Measurements from ENCODE around the gene PLPP3. TPM values are rescaled to one million over a fixed set of nuclear protein-coding genes. Genes with fewer than 3 reads are reported as not detected.

PLPP3 gene
- total and polyA plus RNA-seq, 2 of the 8 experiments (the other 6 are each of a cell fraction or from before 2014, with no cell fraction given): 33.2 to 42.0 TPM

DNA sequence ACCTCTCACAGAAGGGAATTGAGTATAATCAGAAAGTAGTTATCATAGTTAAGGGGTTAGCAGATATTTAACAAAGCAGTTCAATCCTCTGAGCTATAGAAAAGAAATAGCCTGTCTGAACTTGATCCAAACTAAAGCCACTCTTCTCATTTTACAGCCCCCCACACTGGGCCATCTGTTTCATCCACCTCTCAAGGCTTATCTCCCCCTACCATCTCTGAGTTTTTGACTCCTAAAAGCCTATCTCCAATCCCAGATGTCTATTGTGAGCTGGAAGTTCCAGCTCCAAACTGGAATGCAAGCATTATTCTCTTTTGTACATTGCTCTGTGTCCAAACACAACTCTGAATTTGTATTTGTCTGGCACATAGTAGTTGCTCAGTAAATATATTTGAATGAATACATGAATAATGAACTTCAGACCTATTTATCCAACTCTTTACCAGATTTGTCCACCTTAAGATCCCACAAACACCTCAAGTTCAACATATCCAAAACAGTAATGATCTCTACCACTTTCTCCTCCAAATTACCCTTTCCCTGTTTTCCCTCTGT lies 98.1 kb downstream of the PLPP3 start:
- Histone ChIP-seq H2BK120ac (replicated peaks; ENCODE audit: low read depth, low read length) (no peak overlapping the region), H2AFZ (ENCODE audit: low read length) (no peak overlapping the region), H3K79me1 (ENCODE audit: low read depth, low read length) (no peaks in the 10 kb centered on the region), H3K9me3 (ENCODE audit: insufficient read depth in 2 of 2, low read depth in 1 of 2, low read length in 1 of 2) (no peaks in the 10 kb centered on the region), H3K79me2 (ENCODE audit: control insufficient read depth in 1 of 2, insufficient read depth in 2 of 2, low read length in 2 of 2) (no peaks in the 10 kb centered on the region), H4K8ac (ENCODE audit: extremely low read depth, insufficient read depth, low read length) (no peak overlapping the region), H3K4me2 (ENCODE audit: insufficient read depth in 1 of 2, low read depth in 2 of 2, low read length in 2 of 2) (no peak overlapping the region), H4K20me1 (replicated peaks in 1 of 2; ENCODE audit: control insufficient read depth in 1 of 2, insufficient read depth in 2 of 2, low read length in 2 of 2) (no peaks in the 10 kb centered on the region), H3K9ac (replicated peaks in 1 of 4; ENCODE audit: extremely low read depth in 1 of 4, low read depth in 3 of 4, low read length in 3 of 4) (no peak overlapping the region), H2BK15ac (ENCODE audit: low read length) (no peak overlapping the region), H2BK12ac (ENCODE audit: low read depth, low read length) (no peak overlapping the region), H3K36me3 (ENCODE audit: control insufficient read depth in 2 of 4, insufficient read depth in 4 of 4, low read length in 3 of 4) (no peaks in the 10 kb centered on the region), H3K23ac (ENCODE audit: insufficient read length) (no peak overlapping the region), H4K5ac (ENCODE audit: insufficient read length, low read depth, low read length) (no peak overlapping the region), H3K56ac (replicated peaks; ENCODE audit: insufficient read length, low read depth, low read length) (no peak overlapping the region), H2AK5ac (ENCODE audit: low read depth, low read length) (no peak overlapping the region), H3K23me2 (ENCODE audit: low read depth, low read length) (peaks cover 3% of the 10 kb centered on the region; the same call in 1 of the 2 replicates), H4K91ac (replicated peaks; ENCODE audit: insufficient read length, low read length) (no peak overlapping the region), H3K4me3 (ENCODE audit: extremely low read depth in 1 of 4, insufficient read depth in 2 of 4, low read depth in 3 of 4, low read length in 4 of 4) (no peak overlapping the region), H3K27ac (ENCODE audit: low read depth, low read length) (no peak overlapping the region), H2BK5ac (ENCODE audit: low read depth, low read length) (no peak overlapping the region), H3K18ac (ENCODE audit: extremely low read depth, low read length) (no peak overlapping the region), H3K27me3 (replicated peaks in 1 of 4; ENCODE audit: control insufficient read depth in 3 of 4, extremely low read depth in 1 of 4, insufficient read depth in 3 of 4, low read length in 3 of 4) (peaks cover 0 to 4% (median 0%) of the 10 kb centered on the region in 4 experiments; a peak in 2 of 7 replicates), H3K4ac (replicated peaks; ENCODE audit: insufficient read length, low read depth, low read length) (no peak overlapping the region), H3K4me1 (replicated peaks in 1 of 4; ENCODE audit: control insufficient read depth in 3 of 4, insufficient read depth in 4 of 4, low read length in 3 of 4) (peaks cover 2 to 6% (median 3%) of the 10 kb centered on the region in 4 experiments), H2BK20ac (ENCODE audit: low read length) (no peak overlapping the region), H3K14ac (ENCODE audit: insufficient read length) (no peak overlapping the region)
- CTCF ChIA-PET (ENCODE audit: partially characterized antibody): no interaction called here
- no peak for TF ChIP-seq EGR1 (IDR thresholded peaks at IDR 0.05; ENCODE audit: borderline replicate concordance, low read depth, low read length)
- TF ChIP-seq CHD2 (IDR thresholded peaks at IDR 0.05; ENCODE audit: low read length): no peak
- TF ChIP-seq KDM4A (IDR thresholded peaks at IDR 0.05; ENCODE audit: low read depth, low read length, severe bottlenecking): no peak
- TF ChIP-seq GTF2F1 (IDR thresholded peaks at IDR 0.05; ENCODE audit: borderline replicate concordance, low read depth, low read length): no peak
- POLR2A ChIA-PET (ENCODE audit: partially characterized antibody): interaction anchor here (1.5 kb wide), 1 partner anchor 10 kb away, joined by 3 read pairs; no protein-coding TSS in a partner anchor
- FAIRE-seq (no peak), DNase-seq (ENCODE audit: low read depth in 1 of 2, low spot score in 2 of 2) (no peak)

Measured in H1 (cell line).